ENCODE measurements around the gene FAM163A.
"Not testable (repeated sequence)": the region's sequence is repeated elsewhere in the genome, so short reads cannot be mapped to it uniquely, and the experiment has no call there.

FAM163A gene

GRCh38 chr1:179840107-179840506, 97.0 kb downstream of the FAM163A start:
- TF ChIP-seq CTCF (IDR thresholded peaks at IDR 0.05): no peak
- Histone ChIP-seq H3K4me3 (ENCODE audit: low read depth in 1 of 2, low read length in 1 of 2) (no peak overlapping the region), H3K4me1 (ENCODE audit: control insufficient read depth in 1 of 2, insufficient read depth in 1 of 2, low read depth in 1 of 2, low read length in 1 of 2) (no peaks in the 10 kb centered on the region), H3K9me3 (no peaks in the 10 kb centered on the region), H3K27me3 (no peaks in the 10 kb centered on the region), H3K36me3 (peaks cover 12% of the 10 kb centered on the region), H3K27ac (no peak overlapping the region)

- Histone ChIP-seq H3K27ac (no peak overlapping the region), H3K36me3 (peaks cover 80% of the 10 kb centered on the region), H3K4me3 (ENCODE audit: low read depth in 1 of 2, low read length in 1 of 2) (no peak overlapping the region), H3K27me3 (no peaks in the 10 kb centered on the region), H3K9me3 (no peaks in the 10 kb centered on the region), H3K4me1 (ENCODE audit: control insufficient read depth in 1 of 2, insufficient read depth in 1 of 2, low read depth in 1 of 2, low read length in 1 of 2) (no peaks in the 10 kb centered on the region)
- TF ChIP-seq CTCF (IDR thresholded peaks at IDR 0.05): no peak
Measured at GRCh38 chr1:179848233-179848632, 105.1 kb downstream of the FAM163A start.

GRCh38 chr1:179853102-179853501, 110.0 kb downstream of the FAM163A start:
- Histone ChIP-seq H3K9me3 (no peaks in the 10 kb centered on the region), H3K27me3 (no peaks in the 10 kb centered on the region), H3K4me1 (ENCODE audit: control insufficient read depth in 1 of 2, insufficient read depth in 1 of 2, low read depth in 1 of 2, low read length in 1 of 2) (peaks cover 6 to 7% of the 10 kb centered on the region in 2 experiments), H3K36me3 (peaks cover 70% of the 10 kb centered on the region), H3K27ac (no peak overlapping the region), H3K4me3 (ENCODE audit: low read depth in 1 of 2, low read length in 1 of 2) (no peak overlapping the region)
- no peak for TF ChIP-seq CTCF (IDR thresholded peaks at IDR 0.05)

- H3K27ac ChIP-seq; H3K4me1 ChIP-seq (ENCODE audit: control insufficient read depth in 1 of 2, insufficient read depth in 1 of 2, low read depth in 1 of 2, low read length in 1 of 2); H3K9me3 ChIP-seq; H3K4me3 ChIP-seq (ENCODE audit: low read depth in 1 of 2, low read length in 1 of 2); H3K27me3 ChIP-seq: not testable (repeated sequence)
- peaks cover 44% of the 10 kb centered on the region for H3K36me3 ChIP-seq
Measured at GRCh38 chr1:179855831-179856230, 112.7 kb downstream of the FAM163A start.

- Histone ChIP-seq H3K4me1 (ENCODE audit: control insufficient read depth in 1 of 2, insufficient read depth in 1 of 2, low read depth in 1 of 2, low read length in 1 of 2) (peaks cover 6 to 7% of the 10 kb centered on the region in 2 experiments), H3K9me3 (no peaks in the 10 kb centered on the region), H3K27ac (no peak overlapping the region), H3K36me3 (peaks cover 39% of the 10 kb centered on the region), H3K27me3 (no peaks in the 10 kb centered on the region), H3K4me3 (ENCODE audit: low read depth in 1 of 2, low read length in 1 of 2) (no peak overlapping the region)
- TF ChIP-seq CTCF (IDR thresholded peaks at IDR 0.05): no peak
Measured at GRCh38 chr1:179856296-179856695, 113.2 kb downstream of the FAM163A start.

- Histone ChIP-seq H3K27me3 (no peaks in the 10 kb centered on the region), H3K4me3 (ENCODE audit: low read depth in 1 of 2, low read length in 1 of 2) (no peak overlapping the region), H3K36me3 (peaks cover 38% of the 10 kb centered on the region), H3K9me3 (no peaks in the 10 kb centered on the region), H3K27ac (no peak overlapping the region), H3K4me1 (ENCODE audit: control insufficient read depth in 1 of 2, insufficient read depth in 1 of 2, low read depth in 1 of 2, low read length in 1 of 2) (peaks cover 6 to 7% of the 10 kb centered on the region in 2 experiments)
- TF ChIP-seq CTCF (IDR thresholded peaks at IDR 0.05): no peak
Measured at GRCh38 chr1:179857009-179857408, 113.9 kb downstream of the FAM163A start.

All from neutrophil (primary cell).